ENCODE results near the gene NFRKB. TPM values are rescaled to one million over a fixed set of nuclear protein-coding genes. Genes with fewer than 3 reads are reported as not detected.

Gene NFRKB
- total RNA-seq, 1 donor from 2014 or later, result 66.3 TPM

GRCh38 chr11:129930743-129931142, 35.4 kb upstream of the NFRKB start:
- intact Hi-C loops (cut with DNase I), result no loop called here
- H3K4me3 ChIP-seq, result no peak overlapping the region
- peaks cover 6% of the 10 kb centered on the region for H3K4me1 ChIP-seq
- H3K27me3 ChIP-seq, result no peaks in the 10 kb centered on the region
- H3K27ac ChIP-seq, result no peak overlapping the region
- no peaks in the 10 kb centered on the region for H3K9me3 ChIP-seq
- no peak for DNase-seq (ENCODE audit: extremely low spot score in 2 of 2)
- H3K36me3 ChIP-seq, result peaks cover 0 to 12% of the 10 kb centered on the region in 2 donors
- no peak for TF ChIP-seq POLR2A (IDR thresholded peaks at IDR 0.05)
- no peak for TF ChIP-seq POLR2AphosphoS5 (IDR thresholded peaks at IDR 0.05; ENCODE audit: insufficient read depth in 1 of 2, low read depth in 1 of 2)
- TF ChIP-seq CTCF (IDR thresholded peaks at IDR 0.05), result no peak

GRCh38 chr11:129930296-129930695, 34.9 kb upstream of the NFRKB start:
- TF ChIP-seq POLR2A (IDR thresholded peaks at IDR 0.05), result no peak
- no peak for TF ChIP-seq CTCF (IDR thresholded peaks at IDR 0.05)
- TF ChIP-seq POLR2AphosphoS5 (IDR thresholded peaks at IDR 0.05; ENCODE audit: insufficient read depth in 1 of 2, low read depth in 1 of 2), result no peak
- no peaks in the 10 kb centered on the region for H3K9me3 ChIP-seq
- H3K27ac ChIP-seq, result no peak overlapping the region
- H3K4me1 ChIP-seq, result peaks cover 6% of the 10 kb centered on the region
- no peaks in the 10 kb centered on the region for H3K27me3 ChIP-seq
- H3K36me3 ChIP-seq, result peaks cover 0 to 12% of the 10 kb centered on the region in 2 donors
- no peak overlapping the region for H3K4me3 ChIP-seq
- no peak for DNase-seq (ENCODE audit: extremely low spot score in 2 of 2)
- intact Hi-C loops (cut with DNase I), result no loop called here

- no peaks in the 10 kb centered on the region for H3K27me3 ChIP-seq
- H3K9me3 ChIP-seq, result no peaks in the 10 kb centered on the region
- no peak for DNase-seq (ENCODE audit: extremely low spot score in 2 of 2)
- peaks cover 0 to 10% of the 10 kb centered on the region in 2 donors for H3K36me3 ChIP-seq
- no peak overlapping the region for H3K4me3 ChIP-seq
- peaks cover 6% of the 10 kb centered on the region for H3K4me1 ChIP-seq
- TF ChIP-seq CTCF (IDR thresholded peaks at IDR 0.05) (no peak), POLR2A (IDR thresholded peaks at IDR 0.05) (no peak), POLR2AphosphoS5 (IDR thresholded peaks at IDR 0.05; ENCODE audit: insufficient read depth in 1 of 2, low read depth in 1 of 2) (no peak)
- intact Hi-C loops (cut with DNase I), result no loop called here
- H3K27ac ChIP-seq, result no peak overlapping the region
These were observed 34.3 kb upstream of the NFRKB start for GRCh38 chr11:129929721-129930120.

- peaks cover 0 to 4% of the 10 kb centered on the region in 2 donors for H3K36me3 ChIP-seq
- intact Hi-C loops (cut with DNase I), result no loop called here
- H3K4me3 ChIP-seq, result no peak overlapping the region
- H3K4me1 ChIP-seq, result peaks cover 6% of the 10 kb centered on the region
- no peaks in the 10 kb centered on the region for H3K9me3 ChIP-seq
- TF ChIP-seq CTCF (IDR thresholded peaks at IDR 0.05), result no peak
- no peak for TF ChIP-seq POLR2AphosphoS5 (IDR thresholded peaks at IDR 0.05; ENCODE audit: insufficient read depth in 1 of 2, low read depth in 1 of 2)
- no peak for TF ChIP-seq POLR2A (IDR thresholded peaks at IDR 0.05)
- H3K27ac ChIP-seq, result no peak overlapping the region
- DNase-seq (ENCODE audit: extremely low spot score in 2 of 2), result no peak
- no peaks in the 10 kb centered on the region for H3K27me3 ChIP-seq
These were observed 33.7 kb upstream of the NFRKB start for GRCh38 chr11:129928923-129929692.

- Histone ChIP-seq H3K27me3 (no peaks in the 10 kb centered on the region), H3K36me3 (no peaks in the 10 kb centered on the region), H3K27ac (no peak overlapping the region), H3K4me3 (no peak overlapping the region), H3K9me3 (no peaks in the 10 kb centered on the region), H3K4me1 (no peaks in the 10 kb centered on the region)
- DNase-seq (ENCODE audit: extremely low spot score in 2 of 2), result no peak
- no peak for TF ChIP-seq CTCF (IDR thresholded peaks at IDR 0.05)
- no peak for TF ChIP-seq POLR2AphosphoS5 (IDR thresholded peaks at IDR 0.05; ENCODE audit: insufficient read depth in 1 of 2, low read depth in 1 of 2)
- no peak for TF ChIP-seq POLR2A (IDR thresholded peaks at IDR 0.05)
- intact Hi-C loops (cut with DNase I), result loop anchor here (5.0 kb wide), 1 partner anchor 210 kb away; no protein-coding TSS in a partner anchor
These were observed 27.3 kb upstream of the NFRKB start for GRCh38 chr11:129922674-129923073.
